Measurements from ENCODE around the gene PLIN5. TPM values are rescaled to one million over a fixed set of nuclear protein-coding genes. Genes with fewer than 3 reads are reported as not detected.

Gene PLIN5
- total RNA-seq, 4 donors from 2014 or later = 28.6 to 48.1 (median 44.0) TPM

GRCh38 chr19:4580021-4580901, 45.2 kb upstream of the PLIN5 start:
- DNase-seq (ENCODE audit: low spot score) (no peak), ATAC-seq (ENCODE audit: low FRiP score) (no peak)
- no peak for TF ChIP-seq CTCF (IDR thresholded peaks at IDR 0.05)

GRCh38 chr19:4579389-4579788, 44.4 kb upstream of the PLIN5 start:
- no peak for TF ChIP-seq CTCF (IDR thresholded peaks at IDR 0.05)
- no peak for DNase-seq (ENCODE audit: low spot score)
- ATAC-seq (ENCODE audit: low FRiP score) = no peak

- no peak for TF ChIP-seq CTCF (IDR thresholded peaks at IDR 0.05)
- no peak for ATAC-seq (ENCODE audit: low FRiP score)
- DNase-seq (ENCODE audit: low spot score) = no peak
These were observed 43.7 kb upstream of the PLIN5 start for GRCh38 chr19:4578552-4579248.

GRCh38 chr19:4577020-4577782, 42.2 kb upstream of the PLIN5 start:
- ATAC-seq (ENCODE audit: low FRiP score) = no peak
- TF ChIP-seq CTCF (IDR thresholded peaks at IDR 0.05) = no peak
- no peak for DNase-seq (ENCODE audit: low spot score)

- ATAC-seq (ENCODE audit: low FRiP score) = no peak
- no peak for TF ChIP-seq CTCF (IDR thresholded peaks at IDR 0.05)
- DNase-seq (ENCODE audit: low spot score) = peak; percentile 82
These were observed 41.3 kb upstream of the PLIN5 start for GRCh38 chr19:4576016-4576933.

Measured in omental fat pad (tissue), 4 donors.